DMS153 (cell line): ENCODE results near the gene PECR.

Source experiments
- DNase-seq: peaks from one replicate; lab custom pipeline; 2025; lab: John Stamatoyannopoulos, UW

The PECR gene

GRCh38 chr2:216081487-216082116, at the start of gene PECR, which contains the start of gene TMEM169:
PECR (minus strand) TSS chr2:216081809; CDS start chr2:216081741, 68 bp downstream.
TMEM169 (plus strand) TSS chr2:216081919; CDS start chr2:216095964, 14,045 bp downstream.
- peak; percentile 66 for DNase-seq

- no peak for DNase-seq
These were observed 48.9 kb upstream of the PECR start for GRCh38 chr2:216130346-216130971.

GRCh38 chr2:216126943-216127342, 45.3 kb upstream of the PECR start:
- DNase-seq: no peak

- DNase-seq: no peak
These were observed 39.6 kb upstream of the PECR start for GRCh38 chr2:216121255-216121654.

GRCh38 chr2:216119986-216120385, 38.4 kb upstream of the PECR start:
- no peak for DNase-seq

GRCh38 chr2:216119146-216119545, 37.5 kb upstream of the PECR start:
- no peak for DNase-seq

- DNase-seq: no peak
These were observed 36.9 kb upstream of the PECR start for GRCh38 chr2:216118474-216118873.

GRCh38 chr2:216117561-216118340, 36.1 kb upstream of the PECR start:
- no peak for DNase-seq

- no peak for DNase-seq
These were observed 34.8 kb upstream of the PECR start for GRCh38 chr2:216116418-216116817.

- DNase-seq: peak; percentile 97
These were observed 33.3 kb upstream of the PECR start for GRCh38 chr2:216114714-216115531.

GRCh38 chr2:216114382-216114713, 32.7 kb upstream of the PECR start:
- DNase-seq: no peak

- no peak for DNase-seq
These were observed 32.0 kb upstream of the PECR start for GRCh38 chr2:216113572-216113971.

GRCh38 chr2:216112926-216113325, 31.3 kb upstream of the PECR start:
- no peak for DNase-seq

- no peak for DNase-seq
These were observed 29.5 kb upstream of the PECR start for GRCh38 chr2:216111122-216111521.

- no peak for DNase-seq
These were observed 29.0 kb upstream of the PECR start for GRCh38 chr2:216110620-216111019.

GRCh38 chr2:216109962-216110614, 28.5 kb upstream of the PECR start:
- no peak for DNase-seq

- peak; percentile 95 for DNase-seq
These were observed 27.6 kb upstream of the PECR start, which contains the start of gene XRCC5 for GRCh38 chr2:216108967-216109921. XRCC5 (plus strand) TSS chr2:216109348; CDS start chr2:216109437, 89 bp downstream.

- no peak for DNase-seq
These were observed 26.8 kb upstream of the PECR start for GRCh38 chr2:216108310-216108966.

- DNase-seq: no peak
These were observed 26.2 kb upstream of the PECR start for GRCh38 chr2:216107760-216108159.

GRCh38 chr2:216107320-216107719, 25.7 kb upstream of the PECR start:
- no peak for DNase-seq
